ENCODE results near the gene IGSF21. TPM values are rescaled to one million over a fixed set of nuclear protein-coding genes. Genes with fewer than 3 reads are reported as not detected.

IGSF21 gene
- polyA plus RNA-seq, 1 of the 3 experiments (the other 2 are of a cell fraction), result not detected

DNA sequence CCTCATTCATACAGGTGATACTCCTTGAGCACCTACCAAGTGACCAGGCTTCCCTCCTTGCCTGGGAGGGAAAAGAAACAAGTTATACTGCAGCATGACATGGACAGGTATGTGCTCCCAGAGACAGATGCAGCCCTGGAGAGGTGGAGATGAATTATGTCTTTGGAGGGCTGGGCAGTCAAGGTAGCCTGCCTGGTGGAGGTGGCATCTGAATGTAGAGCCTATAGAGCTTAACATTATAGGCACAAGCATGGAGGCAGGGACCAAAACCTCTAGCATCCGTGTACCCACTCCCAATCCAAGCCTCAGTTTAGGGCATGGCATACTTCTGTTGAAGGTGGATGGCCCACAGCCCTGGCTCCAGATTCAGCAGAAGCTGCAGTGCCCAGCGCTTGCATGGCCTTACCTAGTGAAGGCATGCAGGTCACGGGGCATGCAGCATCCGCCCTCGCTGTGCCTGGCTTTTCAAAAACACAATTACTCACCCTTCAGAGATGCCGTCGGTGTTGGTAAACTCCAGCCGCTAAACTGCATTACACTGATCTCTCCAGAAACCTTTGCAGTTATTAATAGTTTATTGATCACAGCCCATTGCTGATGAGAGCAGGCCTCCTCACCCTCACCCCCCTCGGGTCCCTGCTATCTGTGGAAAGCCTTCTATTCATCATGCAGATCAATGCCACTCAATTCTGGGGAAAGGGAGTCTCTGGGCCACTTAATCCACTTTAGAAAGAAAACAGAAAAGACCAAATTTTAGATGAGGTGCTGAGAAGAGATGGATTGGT lies 222.1 kb downstream of the IGSF21 start:
- TF ChIP-seq NRF1 (IDR thresholded peaks at IDR 0.05; ENCODE audit: low read depth, low read length) (no peak), FOXM1 (IDR thresholded peaks at IDR 0.05; ENCODE audit: low read depth) (no peak), TAF1 (IDR thresholded peaks at IDR 0.05; ENCODE audit: borderline replicate concordance, low read depth, low read length) (no peak), ELF1 (IDR thresholded peaks at IDR 0.05) (no peak), EP300 (IDR thresholded peaks at IDR 0.05; ENCODE audit: borderline replicate concordance in 1 of 2, low read depth in 1 of 2, low read length in 1 of 2) (no peak), POLR2AphosphoS5 (IDR thresholded peaks at IDR 0.05; ENCODE audit: low read depth, low read length) (no peak), FOSL2 (IDR thresholded peaks at IDR 0.05; ENCODE audit: borderline replicate concordance, low read depth) (no peak), TEAD4 (IDR thresholded peaks at IDR 0.05; ENCODE audit: borderline replicate concordance, insufficient read depth) (no peak), GABPA (IDR thresholded peaks at IDR 0.05; ENCODE audit: low read depth) (no peak), SIN3A (IDR thresholded peaks at IDR 0.05; ENCODE audit: borderline replicate concordance, low read depth, low read length) (no peak), TCF12 (IDR thresholded peaks at IDR 0.05) (no peak), FOXJ3 (CRISPR knock-in tag; IDR thresholded peaks at IDR 0.05) (no peak), RAD21 (IDR thresholded peaks at IDR 0.05; ENCODE audit: low read length) (no peak), MXI1 (IDR thresholded peaks at IDR 0.05; ENCODE audit: low read depth, low read length) (no peak)
- TF ChIP-seq, protein P1, sequence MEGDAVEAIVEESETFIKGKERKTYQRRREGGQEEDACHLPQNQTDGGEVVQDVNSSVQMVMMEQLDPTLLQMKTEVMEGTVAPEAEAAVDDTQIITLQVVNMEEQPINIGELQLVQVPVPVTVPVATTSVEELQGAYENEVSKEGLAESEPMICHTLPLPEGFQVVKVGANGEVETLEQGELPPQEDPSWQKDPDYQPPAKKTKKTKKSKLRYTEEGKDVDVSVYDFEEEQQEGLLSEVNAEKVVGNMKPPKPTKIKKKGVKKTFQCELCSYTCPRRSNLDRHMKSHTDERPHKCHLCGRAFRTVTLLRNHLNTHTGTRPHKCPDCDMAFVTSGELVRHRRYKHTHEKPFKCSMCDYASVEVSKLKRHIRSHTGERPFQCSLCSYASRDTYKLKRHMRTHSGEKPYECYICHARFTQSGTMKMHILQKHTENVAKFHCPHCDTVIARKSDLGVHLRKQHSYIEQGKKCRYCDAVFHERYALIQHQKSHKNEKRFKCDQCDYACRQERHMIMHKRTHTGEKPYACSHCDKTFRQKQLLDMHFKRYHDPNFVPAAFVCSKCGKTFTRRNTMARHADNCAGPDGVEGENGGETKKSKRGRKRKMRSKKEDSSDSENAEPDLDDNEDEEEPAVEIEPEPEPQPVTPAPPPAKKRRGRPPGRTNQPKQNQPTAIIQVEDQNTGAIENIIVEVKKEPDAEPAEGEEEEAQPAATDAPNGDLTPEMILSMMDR (IDR thresholded peaks at IDR 0.05), result no peak
- TF ChIP-seq, protein P2, sequence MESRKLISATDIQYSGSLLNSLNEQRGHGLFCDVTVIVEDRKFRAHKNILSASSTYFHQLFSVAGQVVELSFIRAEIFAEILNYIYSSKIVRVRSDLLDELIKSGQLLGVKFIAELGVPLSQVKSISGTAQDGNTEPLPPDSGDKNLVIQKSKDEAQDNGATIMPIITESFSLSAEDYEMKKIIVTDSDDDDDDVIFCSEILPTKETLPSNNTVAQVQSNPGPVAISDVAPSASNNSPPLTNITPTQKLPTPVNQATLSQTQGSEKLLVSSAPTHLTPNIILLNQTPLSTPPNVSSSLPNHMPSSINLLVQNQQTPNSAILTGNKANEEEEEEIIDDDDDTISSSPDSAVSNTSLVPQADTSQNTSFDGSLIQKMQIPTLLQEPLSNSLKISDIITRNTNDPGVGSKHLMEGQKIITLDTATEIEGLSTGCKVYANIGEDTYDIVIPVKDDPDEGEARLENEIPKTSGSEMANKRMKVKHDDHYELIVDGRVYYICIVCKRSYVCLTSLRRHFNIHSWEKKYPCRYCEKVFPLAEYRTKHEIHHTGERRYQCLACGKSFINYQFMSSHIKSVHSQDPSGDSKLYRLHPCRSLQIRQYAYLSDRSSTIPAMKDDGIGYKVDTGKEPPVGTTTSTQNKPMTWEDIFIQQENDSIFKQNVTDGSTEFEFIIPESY (IDR thresholded peaks at IDR 0.05; ENCODE audit: borderline replicate concordance, low read depth), result no peak
- H3F3A ChIP-seq (replicated peaks; ENCODE audit: insufficient read depth), result no peaks in the 10 kb centered on the region
- no peaks in the 10 kb centered on the region for H3K36me3 ChIP-seq (replicated peaks in 1 of 2; ENCODE audit: control insufficient read depth in 1 of 2, insufficient read depth in 2 of 2, low read length in 1 of 2)
- H3K9me2 ChIP-seq, result no peaks in the 10 kb centered on the region
- H3K27me3 ChIP-seq (ENCODE audit: insufficient read depth), result no peaks in the 10 kb centered on the region
- 49% methylated on average over 7 of the region's 9 CpGs for WGBS (ENCODE audit: low lambda C conversion rate)
- no peak overlapping the region for H3K4me2 ChIP-seq
- H2AFZ ChIP-seq (ENCODE audit: low read depth), result no peak overlapping the region
- peaks cover 0 to 15% of the 10 kb centered on the region in 2 experiments; a peak in 1 of 4 replicates for H3K4me1 ChIP-seq (ENCODE audit: control insufficient read depth in 1 of 2, insufficient read depth in 2 of 2, low read depth in 1 of 2, low read length in 1 of 2)
- DNase-seq, result no peak
- H3K9me3 ChIP-seq, result no peaks in the 10 kb centered on the region; the same call in 1 of the 2 replicates
- H4K20me1 ChIP-seq (ENCODE audit: insufficient read depth), result no peaks in the 10 kb centered on the region
- H3K9ac ChIP-seq, result no peak overlapping the region
- no peak overlapping the region for H3K4me3 ChIP-seq (ENCODE audit: low read depth in 2 of 2, low read length in 1 of 2)
- CTCF ChIA-PET, result interaction anchor here (1.4 to 3.3 kb wide), 2 partner anchors 10 to 251 kb away, joined by 5 to 10 read pairs; no protein-coding TSS in a partner anchor
- POLR2A ChIA-PET, result no interaction called here
- no peak overlapping the region for H3K27ac ChIP-seq (ENCODE audit: low read depth in 2 of 2, low read length in 1 of 2)
- no peaks in the 10 kb centered on the region for H3K79me2 ChIP-seq (ENCODE audit: insufficient read depth)
